NCI-H510A (cell line): Measurements from ENCODE around the gene ARRB1.

Experiments used
- DNase-seq: peaks from one replicate; lab custom pipeline; 2025; lab: John Stamatoyannopoulos, UW

The ARRB1 gene

DNA sequence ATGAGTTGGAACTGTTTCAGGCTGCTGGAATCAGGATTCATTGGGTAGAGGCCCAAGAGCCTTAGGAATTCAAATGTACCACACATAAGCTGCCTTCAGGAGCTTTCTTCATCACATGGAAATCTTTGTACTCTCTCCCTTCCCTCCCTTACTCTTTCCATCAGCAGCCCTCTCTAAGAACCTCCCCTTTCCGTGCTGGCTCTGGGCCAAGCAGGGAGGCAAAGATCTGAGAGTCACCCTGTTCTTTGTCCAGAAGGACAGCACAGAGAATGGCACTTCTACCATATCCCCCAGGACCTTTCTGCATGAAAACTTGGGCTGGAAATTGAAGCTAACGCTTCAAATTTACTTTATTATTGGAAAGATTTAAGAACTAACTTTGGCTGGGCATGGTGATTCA lies 131.6 kb downstream of the ARRB1 start:
- DNase-seq: no peak

DNA sequence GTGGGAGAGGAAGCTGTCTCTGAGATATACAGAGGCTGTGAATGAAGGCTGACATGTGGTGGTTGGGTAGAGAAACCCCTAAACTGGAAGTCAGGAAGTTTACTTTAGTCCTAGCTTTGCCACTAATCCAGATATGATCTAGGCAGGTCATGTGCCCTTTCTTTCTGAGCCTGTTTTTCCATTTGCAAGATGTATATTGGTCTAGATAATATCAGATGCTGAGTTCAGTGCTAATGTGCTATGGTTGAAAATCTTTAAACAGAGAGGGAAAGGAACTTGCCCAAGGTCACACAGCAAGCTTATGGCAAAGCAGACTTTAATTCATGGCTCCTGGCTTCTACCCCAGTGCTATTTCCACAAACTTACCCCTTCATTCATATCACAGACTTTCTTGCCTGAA lies 136.6 kb downstream of the ARRB1 start:
- DNase-seq: no peak

DNA sequence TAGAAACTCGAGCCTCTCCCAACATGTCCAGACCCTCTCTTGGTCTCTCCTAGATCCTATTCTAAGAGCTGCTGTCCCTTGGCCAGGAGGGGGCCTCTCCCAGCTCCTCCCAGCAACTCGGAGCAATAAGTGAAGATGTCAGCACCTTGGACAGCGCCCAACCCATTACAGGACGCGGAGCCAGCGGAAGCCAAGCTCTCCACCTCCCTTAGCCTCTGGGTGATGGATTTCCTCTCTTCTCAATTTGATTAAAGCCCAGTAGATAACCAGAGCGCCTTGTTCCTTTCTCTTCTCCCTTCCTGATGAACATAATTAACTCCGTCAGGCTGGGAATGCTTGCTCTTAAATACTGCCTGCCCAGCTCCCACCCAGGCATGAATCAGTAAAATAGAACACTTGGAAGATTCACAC lies 137.0 kb downstream of the ARRB1 start:
- no peak for DNase-seq
